Kidney (tissue), 14 donors: ENCODE measurements around the gene ENOPH1. TPM values are rescaled to one million over a fixed set of nuclear protein-coding genes. Genes with fewer than 3 reads are reported as not detected.

Experiments used
- DNase-seq, 5 donors: peaks; one replicate each; pipeline ENCODE4 v3.0.0-alpha.2; 2013 to 2020
- FAIRE-seq: peaks from 2 replicates; lab custom pipeline; 2012; peaks lifted over from hg19 to GRCh38; lab: Jason Lieb, UNC
- H3K27ac ChIP-seq, 2 donors: one replicate each; pipeline ENCODE4 v1.7.0; 2013; ENCODE audit warnings: low read depth in 2 of 2, low read length in 2 of 2, inconsistent platforms in 1 of 2
- H3K27me3 ChIP-seq: one replicate; pipeline ENCODE4 v1.7.1; 2013; ENCODE audit warnings: low read length, inconsistent platforms; ENCODE audit not compliant: control insufficient read depth, insufficient read depth
- H3K36me3 ChIP-seq, 3 donors: one replicate each; pipeline versions ENCODE4 v1.7.0 to v1.7.1; 2013; ENCODE audit warnings: low read length in 3 of 3, control low read depth in 1 of 3, inconsistent platforms in 1 of 3; ENCODE audit not compliant: insufficient read depth in 3 of 3, control insufficient read depth in 2 of 3
- H3K4me1 ChIP-seq, 3 donors: one replicate each; pipeline versions ENCODE4 v1.7.0 to v1.7.1; 2013; ENCODE audit warnings: low read length in 3 of 3, inconsistent platforms in 1 of 3, low read depth in 1 of 3; ENCODE audit not compliant: control insufficient read depth in 2 of 3, insufficient read depth in 2 of 3
- H3K4me3 ChIP-seq, 3 donors: one replicate each; pipeline versions ENCODE4 v1.7.0 to v1.8.1; 2013; ENCODE audit warnings: low read length in 3 of 3, control low read depth in 1 of 3, inconsistent platforms in 1 of 3
- H3K9ac ChIP-seq, 3 donors: one replicate each; pipeline versions ENCODE4 v1.7.0 to v1.7.1; 2013; ENCODE audit warnings: low read length in 3 of 3, control low read depth in 1 of 3, inconsistent platforms in 1 of 3
- H3K9me3 ChIP-seq, 3 donors: one replicate each; pipeline versions ENCODE4 v1.7.0 to v1.7.1; 2013; ENCODE audit warnings: low read length in 3 of 3, control low read depth in 1 of 3, inconsistent platforms in 1 of 3; ENCODE audit not compliant: control insufficient read depth in 2 of 3, insufficient read depth in 1 of 3
- intact Hi-C: fragments of 100-400 bp; cut with DNase I; formaldehyde crosslinking; loops from one replicate; pipeline ENCODE4 v1.11.1; 2022
- polyA plus RNA-seq: library from polyadenylated mRNA; stranded (reverse); fragments of 350-450 nt; fragmentation: Illumina TruSeq; extraction: RNeasy Lipid Tissue Mini Kit (QIAGEN cat#74804); gene quantifications from one replicate; pipeline ENCODE4 v1.2.3, GENCODE V29; 2014; ENCODE audit warnings: low read depth, low replicate concordance; ENCODE audit not compliant: insufficient read depth
- total RNA-seq: library from RNA; stranded (reverse); fragmentation: NEBNext Ultra II Directional; extraction: Animal tissue kit (Norgen Biotek cat#: 25700); gene quantifications from one replicate; pipeline ENCODE4 v1.2.1, GENCODE V29; 2021
- TF ChIP-seq, protein P1 (sequence below): IDR thresholded peaks from 3 replicates; pipeline ENCODE4 v1.5.1; 2012; ENCODE audit warnings: mild to moderate bottlenecking, moderate library complexity, borderline replicate concordance; ENCODE audit not compliant: insufficient read depth; ENCODE audit errors: extremely low read depth
- donor health status: control.
- donor health status: control.
- donor health status: control.
- donor health status: control.
- donor health status: control.
- donor health status: DM: yes; HTN: yes; CAD: no.
- donor health status: Normal renal cell carcinoma (clear cell type).

The ENOPH1 gene
- total and polyA plus RNA-seq, 2 donors from 2014 or later: 30.3 to 36.0 TPM

DNA sequence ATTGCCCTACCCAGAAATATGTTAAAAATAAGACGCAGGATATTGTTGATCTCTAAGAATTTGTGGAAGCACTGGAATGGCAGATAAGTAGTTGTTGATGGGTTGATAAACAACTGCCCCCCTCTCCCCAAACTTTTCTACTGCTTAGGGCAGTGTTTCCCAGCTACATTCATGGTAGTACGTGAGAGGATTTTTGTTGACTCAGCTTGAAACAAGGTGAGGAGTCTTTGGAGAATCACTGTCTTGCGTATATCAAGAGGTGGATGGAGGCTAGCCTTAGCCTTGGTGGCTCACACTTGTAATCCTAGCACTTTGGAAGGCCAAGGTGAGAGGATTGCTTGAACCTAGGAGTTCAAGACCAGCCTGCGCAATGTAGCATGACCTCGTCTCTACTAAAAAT, 5.7 kb downstream of the ENOPH1 start:
- Histone ChIP-seq H3K9me3 (no peaks in the 10 kb centered on the region), H3K9ac (no peak overlapping the region), H3K4me3 (no peak overlapping the region), H3K27me3 (no peaks in the 10 kb centered on the region), H3K4me1 (peaks cover 0 to 19% (median 7%) of the 10 kb centered on the region in 3 donors), H3K27ac (no peak overlapping the region), H3K36me3 (no peaks in the 10 kb centered on the region)
- TF ChIP-seq, protein P1, sequence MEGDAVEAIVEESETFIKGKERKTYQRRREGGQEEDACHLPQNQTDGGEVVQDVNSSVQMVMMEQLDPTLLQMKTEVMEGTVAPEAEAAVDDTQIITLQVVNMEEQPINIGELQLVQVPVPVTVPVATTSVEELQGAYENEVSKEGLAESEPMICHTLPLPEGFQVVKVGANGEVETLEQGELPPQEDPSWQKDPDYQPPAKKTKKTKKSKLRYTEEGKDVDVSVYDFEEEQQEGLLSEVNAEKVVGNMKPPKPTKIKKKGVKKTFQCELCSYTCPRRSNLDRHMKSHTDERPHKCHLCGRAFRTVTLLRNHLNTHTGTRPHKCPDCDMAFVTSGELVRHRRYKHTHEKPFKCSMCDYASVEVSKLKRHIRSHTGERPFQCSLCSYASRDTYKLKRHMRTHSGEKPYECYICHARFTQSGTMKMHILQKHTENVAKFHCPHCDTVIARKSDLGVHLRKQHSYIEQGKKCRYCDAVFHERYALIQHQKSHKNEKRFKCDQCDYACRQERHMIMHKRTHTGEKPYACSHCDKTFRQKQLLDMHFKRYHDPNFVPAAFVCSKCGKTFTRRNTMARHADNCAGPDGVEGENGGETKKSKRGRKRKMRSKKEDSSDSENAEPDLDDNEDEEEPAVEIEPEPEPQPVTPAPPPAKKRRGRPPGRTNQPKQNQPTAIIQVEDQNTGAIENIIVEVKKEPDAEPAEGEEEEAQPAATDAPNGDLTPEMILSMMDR: no peak
- DNase-seq (no peak), FAIRE-seq (no peak)
- intact Hi-C loops: no loop called here

- FAIRE-seq: no peak
- Histone ChIP-seq H3K36me3 (no peaks in the 10 kb centered on the region), H3K4me3 (no peak overlapping the region), H3K4me1 (peaks cover 0 to 12% (median 7%) of the 10 kb centered on the region in 3 donors), H3K27me3 (no peaks in the 10 kb centered on the region), H3K9me3 (no peaks in the 10 kb centered on the region), H3K9ac (no peak overlapping the region), H3K27ac (no peak overlapping the region)
- TF ChIP-seq, protein P1: no peak
- intact Hi-C loops: no loop called here
- no peak for DNase-seq
Measured at GRCh38 chr4:82436780-82437179, 6.4 kb downstream of the ENOPH1 start.

- FAIRE-seq (no peak), DNase-seq (no peak)
- no peaks in the 10 kb centered on the region for H3K27me3 ChIP-seq
- H3K9ac ChIP-seq: no peak overlapping the region
- no peak overlapping the region for H3K27ac ChIP-seq
- peaks cover 0 to 9% (median 7%) of the 10 kb centered on the region in 3 donors for H3K4me1 ChIP-seq
- intact Hi-C loops: no loop called here
- TF ChIP-seq, protein P1: no peak
- H3K4me3 ChIP-seq: no peak overlapping the region
- no peaks in the 10 kb centered on the region for H3K9me3 ChIP-seq
- H3K36me3 ChIP-seq: no peaks in the 10 kb centered on the region
Measured at GRCh38 chr4:82437285-82438005, 7.1 kb downstream of the ENOPH1 start.

DNA sequence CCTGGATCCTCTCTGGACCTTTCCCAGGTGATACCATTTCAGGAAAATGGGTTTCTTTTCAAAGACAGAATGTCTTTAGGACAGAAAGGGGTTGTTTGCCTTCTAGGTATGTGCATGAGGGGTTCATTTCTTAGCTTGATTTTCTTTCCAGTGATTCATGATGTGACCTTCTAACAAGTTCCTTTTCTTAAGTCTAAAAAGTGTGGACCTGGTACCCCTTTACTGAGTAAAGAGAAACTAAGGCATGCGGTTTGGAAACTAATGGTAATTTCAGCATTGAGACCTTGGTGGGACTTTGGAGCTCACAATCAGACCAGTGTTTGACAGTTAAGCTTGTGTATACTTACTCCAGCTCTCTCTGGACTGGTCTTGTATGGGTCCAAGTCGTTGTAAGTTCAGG, 8.7 kb downstream of the ENOPH1 start:
- FAIRE-seq (no peak), DNase-seq (no peak)
- Histone ChIP-seq H3K27me3 (no peaks in the 10 kb centered on the region), H3K9me3 (no peaks in the 10 kb centered on the region), H3K4me3 (no peak overlapping the region), H3K27ac (no peak overlapping the region), H3K36me3 (no peaks in the 10 kb centered on the region), H3K9ac (no peak overlapping the region), H3K4me1 (peaks cover 0 to 9% (median 7%) of the 10 kb centered on the region in 3 donors)
- intact Hi-C loops: no loop called here
- TF ChIP-seq, protein P1: no peak
